ENCODE results near the gene SAP30.

SAP30 gene

DNA sequence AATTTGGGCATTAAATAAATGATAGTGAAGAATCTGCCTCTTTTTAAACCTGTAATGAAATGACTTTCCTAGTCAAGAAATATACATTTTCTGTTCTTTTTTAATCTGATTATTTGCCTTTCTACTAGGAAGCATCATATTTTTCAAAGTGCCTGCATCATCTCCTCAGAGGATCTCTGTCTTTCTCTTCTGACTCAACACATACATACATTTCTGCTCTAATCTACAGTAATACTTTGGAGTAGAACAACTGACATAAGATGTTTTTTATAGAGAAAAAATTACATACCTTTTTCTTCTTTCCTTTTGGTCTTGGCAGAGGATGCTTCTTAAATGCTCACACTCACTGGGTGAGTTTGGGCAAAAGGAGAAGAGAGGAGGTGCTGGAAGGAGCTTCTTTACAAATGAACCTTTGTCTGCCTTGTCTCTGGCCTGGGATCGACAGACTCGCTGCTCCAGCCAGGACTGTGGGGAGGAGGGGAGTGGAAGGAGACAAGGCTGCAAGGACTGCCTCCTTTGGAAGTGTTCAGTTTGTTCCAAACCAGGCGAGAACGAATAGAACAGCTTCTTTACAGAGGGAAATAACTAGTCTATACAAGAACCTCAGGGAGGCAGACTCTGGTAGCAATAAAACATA is 28.1 kb downstream of the SAP30 start, which contains the start of gene SCRG1:
SCRG1 (minus strand) TSS at position 338 of the 637 bp plus-strand sequence. CDS start 7,702 bp downstream, outside the sequence.
- no peak for TF ChIP-seq CTCF (IDR thresholded peaks at IDR 0.05; ENCODE audit: low read depth, low read length, missing control alignments)
- no peak within 1 kb of the TSS for H3K4me3 ChIP-seq (replicated peaks; ENCODE audit: low read depth, low read length)
- no peak for DNase-seq (ENCODE audit: extremely low read depth, low read depth)

DNA sequence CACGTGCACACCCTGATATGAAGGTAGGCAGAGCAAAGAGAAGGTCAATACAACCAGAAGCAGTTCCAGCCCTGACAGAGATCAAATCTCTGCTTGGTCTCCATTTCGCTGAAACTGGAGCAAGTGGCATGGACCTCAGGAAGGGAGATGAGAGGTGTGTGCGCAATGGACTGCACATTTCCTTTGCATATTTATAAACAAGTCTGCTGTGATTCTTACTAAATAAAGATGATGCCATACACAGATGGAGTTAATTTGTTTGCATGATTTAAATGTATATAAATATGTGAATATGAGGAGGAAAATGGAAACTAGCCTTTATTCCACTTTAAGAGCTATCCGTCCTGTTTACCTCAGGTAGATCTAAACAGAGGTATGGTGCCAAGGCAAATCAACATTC is 30.3 kb downstream of the SAP30 start:
- no peak for TF ChIP-seq CTCF (IDR thresholded peaks at IDR 0.05; ENCODE audit: low read depth, low read length, missing control alignments)
- no peak overlapping the region for H3K4me3 ChIP-seq (replicated peaks; ENCODE audit: low read depth, low read length)
- DNase-seq (ENCODE audit: extremely low read depth, low read depth): no peak

GRCh38 chr4:173403051-173403450 is 32.3 kb downstream of the SAP30 start:
- no peak for TF ChIP-seq CTCF (IDR thresholded peaks at IDR 0.05; ENCODE audit: low read depth, low read length, missing control alignments)
- no peak overlapping the region for H3K4me3 ChIP-seq (replicated peaks; ENCODE audit: low read depth, low read length)
- DNase-seq (ENCODE audit: extremely low read depth, low read depth): no peak

DNA sequence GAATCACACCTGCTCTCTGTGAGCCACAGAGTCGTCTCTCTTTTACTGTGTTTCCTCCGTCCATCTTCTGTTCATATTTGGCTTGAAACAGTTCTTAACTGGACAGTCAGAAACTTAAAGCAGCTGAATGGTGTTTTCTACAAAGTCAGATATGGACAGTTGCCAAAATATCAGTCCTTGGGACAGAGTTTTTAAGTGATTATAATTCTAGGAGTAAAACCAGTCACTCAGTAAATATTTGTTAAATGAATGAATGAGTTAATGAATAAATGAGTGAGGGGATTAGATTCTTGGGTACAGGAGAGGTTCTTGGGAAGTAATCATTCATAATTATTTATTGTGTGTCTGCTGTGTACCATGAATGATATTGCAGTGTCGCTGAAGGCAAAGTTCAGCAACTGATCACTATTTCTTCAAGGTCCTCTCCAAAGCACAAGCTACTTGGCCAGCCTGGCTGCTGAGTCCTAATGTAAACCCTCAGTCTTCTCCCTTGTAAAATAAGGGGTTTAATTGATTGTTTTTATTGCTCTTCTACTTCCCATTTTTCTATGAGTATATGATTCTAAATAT is 33.6 kb downstream of the SAP30 start:
- no peak overlapping the region for H3K4me3 ChIP-seq (replicated peaks; ENCODE audit: low read depth, low read length)
- DNase-seq (ENCODE audit: extremely low read depth, low read depth): no peak
- no peak for TF ChIP-seq CTCF (IDR thresholded peaks at IDR 0.05; ENCODE audit: low read depth, low read length, missing control alignments)

DNA sequence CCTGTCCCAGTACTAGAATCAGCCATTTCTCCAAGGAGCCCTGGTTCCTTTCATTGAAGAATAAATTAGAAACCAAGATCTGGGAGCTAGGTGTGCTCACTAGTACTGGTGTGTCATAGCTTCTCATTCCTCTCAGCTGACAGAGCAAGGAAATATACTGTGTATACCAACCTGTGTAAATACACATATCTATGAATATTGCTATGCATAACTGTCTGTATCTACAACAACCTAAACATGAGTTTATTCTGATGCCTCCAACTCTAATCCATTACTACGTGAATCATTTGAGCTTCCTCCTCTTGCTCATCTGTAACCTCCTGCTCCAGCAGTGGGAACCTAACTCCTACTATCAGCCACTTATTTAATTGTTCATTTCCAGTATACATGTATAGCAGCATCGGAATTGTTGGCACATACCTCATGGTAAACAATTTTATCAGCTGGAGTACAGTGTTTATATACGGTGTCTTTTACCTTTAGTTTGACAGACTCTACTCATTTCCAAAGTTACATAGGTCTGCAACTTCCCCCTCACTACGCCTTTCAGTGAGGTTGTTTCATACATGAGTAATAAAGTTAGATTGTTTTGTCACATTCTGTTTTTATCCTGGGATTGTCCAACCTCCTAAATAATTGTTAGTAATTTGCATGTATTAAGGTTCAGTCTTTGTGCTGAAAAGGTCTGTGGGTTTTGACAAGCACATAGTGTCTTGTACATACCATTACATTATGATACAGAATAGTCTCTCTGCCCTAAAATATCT is 35.3 kb downstream of the SAP30 start:
- no peak for DNase-seq (ENCODE audit: extremely low read depth, low read depth)
- TF ChIP-seq CTCF (IDR thresholded peaks at IDR 0.05; ENCODE audit: low read depth, low read length, missing control alignments): no peak
- H3K4me3 ChIP-seq (replicated peaks; ENCODE audit: low read depth, low read length): no peak overlapping the region

GRCh38 chr4:173410079-173410478 is 39.3 kb downstream of the SAP30 start:
- no peak for DNase-seq (ENCODE audit: extremely low read depth, low read depth)

More at GRCh38 chr4:173410079-173410478, 39.3 kb downstream of the SAP30 start:
- no peak for TF ChIP-seq CTCF (IDR thresholded peaks at IDR 0.05; ENCODE audit: low read depth, low read length, missing control alignments)
- no peak overlapping the region for H3K4me3 ChIP-seq (replicated peaks; ENCODE audit: low read depth, low read length)
